NCI-H774 (cell line): ENCODE data around the gene ERFE.
A peak's percentile ranks its signal among the peaks of the same experiment; 100 is the strongest.
"Not testable (repeated sequence)": the region's sequence is repeated elsewhere in the genome, so short reads cannot be mapped to it uniquely, and the experiment has no call there.

ENCODE experiments used
- DNase-seq: peaks from one replicate; lab custom pipeline; 2025; lab: John Stamatoyannopoulos, UW

ERFE gene, protein sequence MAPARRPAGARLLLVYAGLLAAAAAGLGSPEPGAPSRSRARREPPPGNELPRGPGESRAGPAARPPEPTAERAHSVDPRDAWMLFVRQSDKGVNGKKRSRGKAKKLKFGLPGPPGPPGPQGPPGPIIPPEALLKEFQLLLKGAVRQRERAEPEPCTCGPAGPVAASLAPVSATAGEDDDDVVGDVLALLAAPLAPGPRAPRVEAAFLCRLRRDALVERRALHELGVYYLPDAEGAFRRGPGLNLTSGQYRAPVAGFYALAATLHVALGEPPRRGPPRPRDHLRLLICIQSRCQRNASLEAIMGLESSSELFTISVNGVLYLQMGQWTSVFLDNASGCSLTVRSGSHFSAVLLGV

DNA sequence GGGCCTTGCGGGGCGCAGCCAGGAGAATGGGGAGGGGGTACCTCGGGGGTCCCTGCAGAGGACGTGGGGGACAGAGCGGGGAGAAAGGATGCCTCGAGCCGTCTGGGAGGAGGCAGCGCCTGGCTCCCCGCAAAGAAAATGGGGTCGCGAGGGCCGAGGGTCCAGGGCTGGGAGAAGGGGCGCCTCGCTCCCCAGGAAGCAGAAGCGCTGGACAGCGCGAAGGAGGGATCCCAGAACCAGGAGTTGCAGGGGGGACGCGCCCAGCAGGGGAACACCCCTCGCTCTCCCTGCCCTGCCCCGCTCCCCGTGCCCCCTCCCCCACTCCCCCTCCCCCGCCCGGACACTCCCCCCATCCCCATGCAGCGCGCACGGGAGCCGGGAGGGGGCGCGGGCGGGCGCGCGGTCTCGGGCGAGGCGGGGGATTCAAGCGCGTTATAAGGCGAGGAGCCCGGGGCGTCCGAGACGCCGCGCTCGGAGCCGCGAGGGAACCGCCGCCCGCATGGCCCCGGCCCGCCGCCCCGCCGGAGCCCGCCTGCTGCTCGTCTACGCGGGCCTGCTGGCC is at the start of gene ERFE:
Gene ERFE (plus strand): TSS at position 462 of the 562 bp plus-strand sequence. CDS start 38 bp downstream, at position 500.
- peak; percentile 16 for DNase-seq

DNA sequence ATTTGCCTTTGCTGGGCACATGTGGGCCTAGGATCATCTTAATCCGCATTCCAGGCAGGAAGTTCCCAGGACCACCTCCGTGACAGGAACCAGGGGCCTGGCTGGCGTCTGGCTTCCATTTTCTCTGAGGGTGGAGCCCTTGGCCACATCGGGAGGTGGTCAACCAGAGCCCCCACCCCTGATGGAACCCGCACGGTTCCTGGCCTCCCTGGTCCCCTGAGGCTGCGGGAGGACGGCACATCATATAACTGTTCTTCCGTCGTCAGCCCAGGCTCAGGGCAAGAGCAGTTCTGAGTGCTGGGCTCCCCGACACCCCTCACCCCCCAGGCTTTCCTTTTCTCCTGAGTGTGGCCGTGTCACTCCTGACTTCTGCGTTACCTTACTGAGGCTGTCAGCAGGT is 45.2 kb upstream of the ERFE start:
- DNase-seq: no peak

DNA sequence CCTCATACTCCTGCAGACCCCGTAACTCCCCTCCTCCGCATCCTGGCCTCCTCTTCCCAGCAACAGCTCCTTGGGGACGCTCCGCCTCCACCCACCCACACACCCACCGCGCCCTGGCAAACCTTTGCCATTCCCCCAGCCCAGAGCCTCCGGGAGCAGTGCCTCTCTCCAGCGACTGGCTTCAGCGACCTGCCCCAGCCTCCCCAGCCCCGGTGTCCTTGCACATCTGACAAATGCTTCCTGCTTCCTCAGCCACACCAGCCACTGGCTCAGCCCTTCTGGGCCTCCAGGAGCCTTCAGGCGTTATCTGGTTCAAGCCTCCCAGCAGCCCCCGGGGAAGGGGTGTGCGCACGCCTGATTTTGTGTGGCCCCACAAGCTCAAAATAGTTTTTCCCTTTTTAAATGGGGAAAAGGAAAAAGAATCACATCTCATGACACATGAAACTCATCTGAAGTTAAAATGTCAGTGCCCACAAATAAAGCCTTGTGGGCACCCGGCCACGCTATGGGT is 44.4 kb upstream of the ERFE start:
- DNase-seq: no peak

DNA sequence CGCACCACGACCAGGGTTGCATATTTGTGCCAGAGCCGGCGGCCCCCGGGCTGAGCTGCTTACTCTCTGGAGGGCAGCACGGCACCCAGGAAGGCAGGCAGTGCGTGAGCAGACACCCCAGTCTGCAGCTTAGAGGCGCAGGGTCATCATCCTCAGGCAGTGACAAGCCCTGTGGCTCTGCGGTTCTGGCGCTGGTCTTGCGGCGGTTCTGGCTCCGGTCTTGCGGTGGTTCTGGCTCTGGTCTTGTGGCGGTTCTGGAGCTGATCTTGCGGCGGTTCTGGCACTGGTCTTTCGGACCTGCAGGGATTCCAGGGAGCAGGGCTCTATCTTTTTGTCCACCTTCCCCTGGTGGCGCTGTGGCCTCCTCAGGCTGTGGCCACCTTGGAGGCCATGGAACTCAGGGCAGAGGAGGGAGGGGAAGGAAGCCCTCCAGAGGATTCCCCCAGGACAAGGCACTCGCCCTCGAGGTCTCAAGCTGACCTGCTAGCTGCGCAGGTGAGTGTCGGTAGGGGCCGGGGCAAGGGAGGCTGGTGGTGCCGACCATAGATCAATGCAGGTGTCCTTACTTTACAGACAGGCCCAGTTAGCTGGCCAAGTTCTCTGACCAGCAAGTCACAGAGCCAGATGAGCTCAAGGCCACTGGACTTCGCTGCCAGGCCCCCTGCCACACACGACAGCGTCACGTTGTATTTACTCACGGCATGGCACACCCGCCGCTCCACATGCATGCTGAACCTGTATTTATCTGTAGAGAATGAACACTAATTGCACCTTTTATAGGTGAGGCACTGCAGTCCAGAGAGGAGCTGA is 43.7 kb upstream of the ERFE start:
- no peak for DNase-seq

DNA sequence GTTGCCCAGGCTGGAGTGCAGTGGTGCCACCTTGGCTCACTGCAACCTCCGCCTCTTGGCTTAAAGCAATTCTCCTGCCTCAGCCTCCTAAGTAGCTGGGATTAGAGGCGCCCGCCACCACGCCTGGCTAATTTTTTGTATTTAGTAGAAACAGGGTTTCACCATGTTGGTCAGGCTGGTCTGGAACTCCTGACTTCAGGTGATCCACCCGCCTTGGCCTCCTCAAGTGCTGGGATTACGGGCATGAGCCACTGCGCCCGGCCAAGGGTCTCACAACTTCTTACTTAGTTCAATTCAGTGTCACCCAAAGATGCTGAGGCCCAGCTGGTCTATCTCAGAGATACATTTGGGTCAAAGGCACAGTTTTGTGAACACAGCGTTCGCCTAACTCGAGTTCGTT is 43.1 kb upstream of the ERFE start:
- not testable (repeated sequence) for DNase-seq

DNA sequence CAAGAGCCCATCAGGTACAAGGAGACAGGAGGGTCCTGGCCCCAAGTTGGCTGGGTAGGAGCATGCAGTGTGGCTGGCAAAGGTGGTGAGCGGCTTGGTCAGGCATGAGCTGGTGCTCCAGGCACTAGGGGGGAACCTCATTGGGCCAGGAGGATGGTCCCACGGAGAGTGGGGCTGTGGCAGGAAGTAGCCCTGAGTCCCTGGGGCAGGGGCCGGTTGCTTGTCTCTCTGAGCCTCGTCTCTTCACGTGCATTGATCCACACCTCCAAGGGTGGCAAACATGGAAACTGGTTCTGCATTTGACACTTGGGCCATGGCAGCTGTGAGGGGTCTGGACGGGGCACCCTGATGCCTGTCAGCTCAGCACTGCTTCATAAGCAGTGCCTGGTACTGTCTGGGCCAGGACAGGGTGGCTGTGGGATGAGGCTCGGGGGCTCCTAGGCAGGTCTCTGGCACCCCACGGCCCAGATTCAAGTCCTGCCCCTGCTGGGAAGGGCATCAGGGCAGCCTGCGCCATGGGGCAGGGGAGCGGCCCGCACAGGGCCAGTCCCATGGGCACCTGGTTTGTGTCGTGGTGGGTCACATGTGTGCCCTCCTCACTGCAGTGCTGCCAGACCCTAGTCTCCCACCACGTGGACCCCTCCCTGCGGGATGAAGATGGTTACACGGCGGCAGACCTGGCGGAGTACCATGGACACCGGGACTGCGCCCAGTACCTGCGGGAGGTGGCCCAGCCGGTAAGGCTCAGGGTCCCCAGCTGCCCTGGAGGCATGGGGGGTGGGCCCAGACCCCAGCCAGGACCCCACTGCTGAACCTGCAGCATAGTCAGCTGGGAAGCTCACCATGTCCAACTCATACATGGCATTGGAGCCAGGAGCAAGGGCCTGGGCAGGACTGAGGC is 42.2 kb upstream of the ERFE start:
- DNase-seq: no peak

DNA sequence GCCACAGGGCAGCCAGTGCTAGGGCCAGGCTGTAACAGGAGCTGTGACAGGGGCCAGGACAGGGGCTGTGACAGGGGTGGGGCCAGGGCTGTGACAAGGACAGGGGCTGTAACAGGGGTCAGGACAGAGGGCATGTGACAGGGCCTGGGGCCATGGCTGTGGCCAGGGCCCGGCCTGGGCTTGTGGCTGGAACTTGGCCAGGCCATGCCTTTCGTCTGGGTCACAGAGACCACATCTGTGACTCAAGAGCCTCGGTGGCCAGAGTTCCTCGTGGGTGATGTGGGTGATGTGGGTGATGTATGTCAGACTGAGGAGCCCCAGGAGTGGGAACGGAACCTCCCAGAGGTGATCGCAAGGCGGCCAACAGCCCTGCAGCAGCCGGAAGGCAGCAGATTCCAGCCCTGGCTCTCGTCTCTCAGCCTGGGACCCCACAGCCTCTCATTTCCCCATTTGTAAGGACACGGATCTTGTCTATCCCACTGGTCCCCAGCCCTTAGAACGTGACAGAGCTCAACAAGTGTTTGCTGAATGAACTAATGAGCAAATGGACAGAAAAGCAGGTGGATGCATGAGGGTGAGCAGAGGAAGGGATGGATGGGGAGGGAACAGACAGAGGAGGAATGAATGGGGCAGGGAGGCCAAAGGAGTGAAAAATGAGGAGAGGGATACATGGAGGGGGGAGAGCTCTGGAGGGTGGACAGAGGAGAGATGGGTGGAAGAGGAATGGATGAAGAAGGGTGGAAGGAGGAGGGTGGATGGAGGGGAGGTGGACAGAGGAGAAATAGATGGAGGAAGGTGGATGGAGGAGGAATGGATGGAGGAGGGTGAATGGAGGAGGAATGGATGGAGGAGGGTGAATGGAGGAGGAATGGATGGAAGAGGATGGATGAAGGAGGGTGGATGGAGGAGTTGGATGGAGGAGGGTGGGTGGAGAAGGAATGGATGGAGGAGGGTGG is 41.3 kb upstream of the ERFE start:
- DNase-seq: no peak

DNA sequence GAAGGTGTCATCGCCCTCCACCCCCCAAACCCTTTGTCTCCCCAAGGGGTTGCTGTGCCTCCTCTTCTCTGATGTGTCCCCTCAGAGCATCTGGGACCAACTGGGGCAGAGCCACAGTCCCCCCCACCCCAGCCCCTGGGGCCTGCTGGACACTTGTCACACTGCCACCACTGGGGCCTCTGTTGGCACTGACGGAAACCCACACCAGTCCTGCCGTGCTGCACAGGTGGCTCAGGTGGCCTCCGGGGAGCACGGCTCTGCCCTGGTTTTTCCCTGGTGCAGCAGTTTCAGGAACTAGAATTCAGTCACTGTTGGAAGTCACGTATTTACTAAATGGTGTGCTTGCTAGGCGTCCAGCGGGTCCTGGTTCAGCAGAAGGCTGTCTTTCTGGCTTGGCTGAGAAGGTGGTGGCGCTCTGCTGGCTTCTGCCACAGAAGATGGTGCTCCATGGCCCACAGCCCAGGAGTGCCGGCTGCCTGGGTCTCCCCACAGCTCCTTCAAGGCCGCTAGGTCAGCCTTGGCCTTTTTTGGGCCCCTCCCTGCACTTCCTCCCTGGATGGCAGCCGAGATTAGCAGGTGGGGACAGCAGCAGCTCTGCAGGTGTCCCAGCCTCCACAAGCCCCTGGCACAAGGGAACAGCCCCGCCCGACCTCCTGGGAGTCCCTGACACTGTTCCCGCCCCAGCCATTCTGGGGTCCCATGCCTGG is 38.9 kb upstream of the ERFE start:
- no peak for DNase-seq

DNA sequence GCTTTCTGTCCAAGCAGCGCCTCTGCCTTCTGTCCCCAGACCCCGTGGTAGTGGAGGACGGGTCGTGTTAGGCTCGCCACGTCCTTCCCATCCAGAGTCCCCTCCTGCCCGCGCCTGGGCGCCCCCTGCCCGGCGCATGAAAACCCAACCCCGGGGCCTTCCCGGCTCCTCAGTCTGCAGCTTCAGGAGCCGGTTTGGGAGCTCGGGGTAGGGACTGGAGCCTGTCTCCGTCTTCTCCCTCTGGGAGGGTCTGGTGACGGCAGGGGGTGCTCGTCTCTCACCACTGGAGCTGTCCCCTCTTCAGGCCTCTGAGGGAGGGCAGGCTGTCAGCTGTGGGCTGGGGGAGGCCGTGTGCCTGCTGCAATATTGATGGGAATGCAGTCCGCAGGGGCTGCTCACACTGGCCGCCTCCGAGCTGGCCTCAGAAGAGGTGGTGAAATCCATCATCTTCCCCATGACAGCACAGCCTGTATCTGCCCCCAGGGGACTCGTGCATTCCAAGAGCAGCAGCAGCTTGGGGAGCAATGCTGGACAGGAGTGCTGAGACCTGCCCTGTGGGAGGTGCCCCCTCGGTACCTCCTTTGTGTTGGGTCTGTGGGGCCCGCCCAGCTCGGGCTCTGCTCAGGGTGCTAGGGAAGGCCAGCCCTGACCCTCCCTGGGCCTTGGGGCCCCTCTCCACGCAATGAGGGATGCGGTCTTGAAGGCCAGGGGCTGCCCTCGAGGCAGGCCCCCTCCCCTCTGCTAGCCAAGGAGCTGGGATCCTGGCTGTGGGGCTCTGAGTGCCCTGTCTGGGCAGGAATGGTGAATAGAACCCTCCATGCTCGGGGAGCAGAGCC is 38.1 kb upstream of the ERFE start:
- DNase-seq: no peak

DNA sequence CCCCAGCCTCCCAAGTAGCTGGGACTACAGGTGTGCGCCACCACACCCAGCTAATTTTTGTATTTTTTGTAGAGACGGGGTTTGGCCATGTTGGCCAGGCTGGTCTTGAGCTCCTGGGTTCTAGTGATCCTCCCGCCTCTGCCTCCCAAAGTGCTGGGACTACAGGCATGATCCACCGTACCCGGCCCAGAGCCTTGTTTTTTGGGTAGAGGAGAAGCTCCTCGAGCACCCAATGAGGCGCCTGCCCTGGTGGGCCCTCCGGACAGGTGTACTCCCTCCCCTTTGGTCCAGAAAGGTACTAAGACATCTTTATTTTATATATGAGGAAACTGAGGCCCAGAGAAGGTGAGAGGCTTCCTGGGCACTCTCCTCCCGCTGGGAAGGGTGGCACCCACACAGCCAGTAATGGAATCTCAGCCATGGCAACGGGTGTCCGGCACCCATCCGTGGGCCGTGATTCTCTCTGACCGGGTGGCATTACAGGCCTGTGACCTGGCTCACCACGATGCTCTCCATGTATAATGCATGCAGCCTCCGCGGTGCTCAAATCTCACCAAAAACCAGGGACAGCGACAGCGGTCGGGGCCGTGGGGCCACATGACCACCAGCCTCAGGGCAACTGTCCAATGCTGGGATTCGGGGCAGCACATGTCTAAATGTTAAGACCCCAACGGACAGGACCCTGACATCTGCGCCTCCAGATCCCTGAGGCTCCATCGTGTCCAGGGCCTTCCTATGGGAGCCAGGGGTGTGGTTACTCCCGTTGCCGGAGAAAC is 37.1 kb upstream of the ERFE start:
- no peak for DNase-seq

DNA sequence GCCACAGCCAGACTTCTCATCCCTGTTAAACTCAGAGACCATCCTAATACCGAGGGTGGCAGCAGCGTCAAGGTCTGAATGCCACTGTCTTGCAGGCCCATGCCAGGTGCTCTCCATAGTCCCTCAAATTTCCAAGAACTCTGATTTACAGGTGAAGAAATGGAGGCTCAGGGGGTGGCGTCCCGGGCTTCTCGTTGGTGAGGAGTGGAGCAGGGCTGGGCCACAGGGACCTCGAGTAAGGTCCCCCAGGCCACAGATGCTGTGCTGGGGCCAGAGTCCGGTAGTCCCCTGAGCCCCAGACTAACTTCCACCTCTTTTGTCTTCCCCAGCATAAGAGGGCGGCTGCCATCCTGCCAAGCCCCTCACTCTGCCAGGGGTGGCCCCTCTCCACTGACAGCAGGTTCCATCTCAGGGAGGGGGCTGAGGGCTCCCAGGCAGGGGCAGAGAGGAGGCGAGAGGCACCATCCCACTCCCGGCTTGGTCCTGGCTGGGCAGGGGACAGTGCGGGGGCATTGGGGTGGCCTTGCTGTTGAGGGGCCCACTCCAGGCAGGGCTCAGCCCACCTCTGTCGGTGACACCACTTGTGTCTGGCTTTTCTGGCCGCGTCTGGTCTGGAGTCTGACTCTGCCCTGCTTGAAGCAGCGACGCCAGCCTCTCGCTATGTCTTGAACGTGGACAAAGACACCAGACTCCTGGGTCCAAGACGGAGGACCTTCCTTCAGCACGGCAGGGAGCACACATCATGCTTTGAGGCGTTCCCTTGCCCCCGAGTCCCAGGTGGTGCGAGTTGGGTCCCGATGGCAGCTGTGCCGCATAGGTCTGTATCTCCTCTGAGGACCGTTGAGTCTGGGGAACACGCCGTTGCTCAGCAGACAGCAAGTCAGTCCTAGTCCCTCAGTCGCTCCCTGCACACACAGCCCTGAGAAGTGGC is 36.2 kb upstream of the ERFE start:
- DNase-seq: no peak

DNA sequence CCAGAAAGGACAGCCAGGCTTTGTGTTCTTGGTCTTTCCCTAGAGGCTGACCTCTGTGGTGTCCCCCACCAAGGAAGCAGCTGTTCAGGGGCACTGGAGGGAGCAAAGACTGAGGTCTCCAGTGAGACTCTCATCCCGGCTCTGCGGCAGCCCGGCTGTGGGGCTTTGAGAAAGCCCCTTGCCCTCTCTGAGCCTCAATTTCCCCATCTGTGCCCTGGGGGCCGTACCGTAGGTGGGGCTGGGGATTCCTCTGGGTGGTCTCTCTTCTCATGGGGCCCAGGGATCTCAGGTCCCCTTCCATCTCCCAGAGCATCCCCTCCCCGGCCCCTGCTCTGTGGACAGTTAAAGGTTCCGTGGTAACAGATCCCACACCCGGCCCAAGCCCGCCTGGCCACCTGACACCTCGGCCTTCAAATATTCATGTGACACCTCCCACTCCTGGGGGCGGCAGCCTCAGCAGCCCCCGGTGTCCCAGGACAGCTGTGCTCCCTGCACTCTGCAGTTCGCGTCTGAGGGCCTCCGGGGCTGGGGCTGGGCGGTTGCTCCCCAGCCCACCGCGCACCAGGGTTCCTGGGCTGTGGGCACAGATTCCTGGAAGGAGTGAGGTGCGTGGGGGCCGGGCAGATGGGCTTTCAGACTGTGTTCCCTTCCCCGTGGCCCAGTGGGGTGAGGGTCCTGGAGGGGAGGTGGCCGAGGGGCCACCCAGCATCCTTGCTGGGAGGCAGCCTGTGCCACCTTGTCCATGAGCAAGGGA is 35.4 kb upstream of the ERFE start:
- DNase-seq: no peak

DNA sequence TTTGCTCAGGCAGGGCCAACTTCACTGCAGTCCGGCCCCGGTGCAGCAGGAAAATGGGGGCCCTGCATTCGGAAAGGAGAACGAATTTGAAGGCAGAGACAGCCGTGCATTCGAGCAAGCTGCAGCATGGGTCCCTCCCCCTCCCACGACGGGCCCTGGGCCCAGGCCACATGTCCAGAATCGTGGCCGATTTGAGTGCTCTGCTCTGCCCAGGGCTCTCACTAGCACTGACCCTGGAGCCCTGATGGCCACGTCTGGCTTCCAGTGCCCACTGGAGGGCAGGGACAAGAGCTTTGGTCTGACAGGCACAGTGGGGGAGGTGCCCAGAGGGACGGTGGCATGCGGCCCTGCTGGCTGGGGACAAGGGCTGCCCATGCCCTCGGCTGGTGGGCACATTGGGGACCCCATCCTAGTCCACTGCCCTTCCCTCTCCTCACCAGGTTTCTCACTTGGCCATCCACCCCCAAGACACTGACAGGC is 34.7 kb upstream of the ERFE start:
- DNase-seq: no peak

DNA sequence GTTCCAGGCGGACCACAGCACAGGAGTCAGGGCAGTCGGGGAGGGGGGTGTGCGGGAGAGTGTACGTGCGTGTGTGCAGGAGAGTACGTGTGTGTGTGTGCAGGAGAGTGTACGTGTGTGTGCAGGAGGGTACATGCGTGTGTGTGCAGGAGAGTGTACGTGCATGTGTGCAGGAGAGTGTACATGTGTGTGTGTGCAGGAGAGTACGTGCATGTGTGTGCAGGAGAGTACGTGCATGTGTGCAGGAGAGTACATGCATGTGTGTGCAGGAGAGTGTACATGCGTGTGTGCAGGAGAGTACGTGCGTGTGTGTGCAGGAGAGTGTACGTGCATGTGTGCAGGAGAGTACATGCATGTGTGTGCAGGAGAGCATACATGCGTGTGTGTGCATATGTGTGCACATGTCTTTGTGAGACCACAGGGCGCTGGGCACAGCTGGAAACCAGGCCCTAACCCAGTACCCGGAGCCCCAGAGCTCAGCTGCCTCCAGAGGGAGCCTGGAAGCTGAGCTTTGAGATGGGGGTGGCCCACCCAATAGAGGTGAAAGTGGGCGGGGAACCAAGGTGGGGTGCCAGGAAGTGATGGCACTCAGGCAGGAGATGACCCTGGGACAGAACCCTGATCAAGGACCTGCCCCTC is 34.2 kb upstream of the ERFE start:
- DNase-seq: no peak

DNA sequence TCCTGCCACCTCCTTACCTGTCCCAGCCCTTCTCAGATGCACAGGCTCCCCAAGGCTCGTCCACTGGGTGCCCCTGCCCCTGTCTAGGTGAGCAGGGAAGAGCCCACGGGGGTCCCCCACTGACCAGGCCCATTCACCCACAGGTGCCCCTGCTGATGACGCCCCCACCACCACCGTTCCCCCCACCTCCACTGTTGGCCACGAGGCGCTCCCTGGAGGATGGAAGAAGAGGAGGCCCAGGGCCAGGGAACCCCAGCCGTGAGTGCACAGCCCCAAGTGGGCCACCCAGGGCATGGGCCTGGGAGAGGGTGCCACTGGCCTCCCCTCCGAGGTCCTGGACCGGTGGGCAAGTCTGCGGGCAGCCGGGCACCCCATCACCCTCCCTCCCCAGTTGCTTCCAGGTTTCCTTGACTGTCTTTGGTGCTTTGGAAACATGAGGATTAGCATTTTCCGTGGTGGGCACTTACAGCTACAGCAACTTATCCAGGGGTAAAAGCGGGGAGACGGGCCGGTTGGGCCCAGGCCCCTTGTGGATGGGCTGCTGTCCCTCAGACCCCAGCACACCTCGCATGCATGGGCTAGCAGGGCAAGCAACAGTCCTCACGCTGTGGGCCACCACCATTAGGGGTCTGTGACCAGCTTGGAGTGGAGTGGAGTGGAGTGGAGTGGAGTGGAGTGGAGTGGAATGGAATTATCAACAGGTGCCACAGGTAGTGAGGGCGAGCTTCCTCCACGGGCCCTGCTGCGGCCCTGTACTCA is 33.5 kb upstream of the ERFE start:
- no peak for DNase-seq
